Measurements from ENCODE around the gene MYCN.
"Not testable (repeated sequence)": the region's sequence is repeated elsewhere in the genome, so short reads cannot be mapped to it uniquely, and the experiment has no call there.

Gene MYCN

GRCh38 chr2:15939854-15940660, at the start of gene MYCN:
MYCN (plus strand) TSS chr2:15940550; CDS start chr2:15942065, 1,515 bp downstream.
- no peak for DNase-seq

- no peak for DNase-seq
These were observed 49.1 kb upstream of the MYCN start for GRCh38 chr2:15890936-15891905.

- DNase-seq: no peak
These were observed 48.0 kb upstream of the MYCN start for GRCh38 chr2:15892151-15892880.

GRCh38 chr2:15893085-15893484, 47.3 kb upstream of the MYCN start:
- DNase-seq: no peak

- DNase-seq: no peak
These were observed 46.5 kb upstream of the MYCN start for GRCh38 chr2:15893689-15894480.

GRCh38 chr2:15894481-15895144, 45.7 kb upstream of the MYCN start:
- no peak for DNase-seq

- DNase-seq: no peak
These were observed 44.5 kb upstream of the MYCN start for GRCh38 chr2:15895615-15896469.

GRCh38 chr2:15896859-15897258, 43.5 kb upstream of the MYCN start:
- DNase-seq: no peak

- no peak for DNase-seq
These were observed 42.8 kb upstream of the MYCN start for GRCh38 chr2:15897431-15898098.

- DNase-seq: no peak
These were observed 41.1 kb upstream of the MYCN start for GRCh38 chr2:15899327-15899612.

- DNase-seq: no peak
These were observed 40.4 kb upstream of the MYCN start for GRCh38 chr2:15899751-15900493.

GRCh38 chr2:15901095-15901807, 39.1 kb upstream of the MYCN start:
- DNase-seq: no peak

- DNase-seq: no peak
These were observed 38.6 kb upstream of the MYCN start for GRCh38 chr2:15901808-15902130.

GRCh38 chr2:15903910-15904309, 36.4 kb upstream of the MYCN start:
- DNase-seq: not testable (repeated sequence)

- no peak for DNase-seq
These were observed 35.1 kb upstream of the MYCN start for GRCh38 chr2:15905267-15905645.

GRCh38 chr2:15905986-15906491, 34.3 kb upstream of the MYCN start:
- DNase-seq: no peak

GRCh38 chr2:15906778-15907177, 33.6 kb upstream of the MYCN start:
- DNase-seq: no peak

GRCh38 chr2:15907461-15908324, 32.7 kb upstream of the MYCN start:
- no peak for DNase-seq
